Activated gamma-delta T cell treated with Interleukin-2 at 50 U/mL for 16 hours (primary cell): ENCODE measurements around the gene CDHR3.
"Not testable (repeated sequence)": the region's sequence is repeated elsewhere in the genome, so short reads cannot be mapped to it uniquely, and the experiment has no call there.

ENCODE experiments used
- DNase-seq: peaks from one replicate; pipeline ENCODE4 v3.0.0-alpha.2; 2020

CDHR3 gene

GRCh38 chr7:105962353-105962752 lies 711 bp upstream of the CDHR3 start:
- DNase-seq = no peak

GRCh38 chr7:105971845-105972244 lies 8.8 kb downstream of the CDHR3 start:
- DNase-seq = no peak

GRCh38 chr7:105972276-105972675 lies 9.2 kb downstream of the CDHR3 start:
- no peak for DNase-seq

GRCh38 chr7:105974471-105974870 lies 11.4 kb downstream of the CDHR3 start:
- no peak for DNase-seq

GRCh38 chr7:105975770-105976417 lies 12.8 kb downstream of the CDHR3 start:
- DNase-seq = no peak

- no peak for DNase-seq
Measured at GRCh38 chr7:105976868-105977267, 13.8 kb downstream of the CDHR3 start.

- DNase-seq = no peak
Measured at GRCh38 chr7:105978035-105978434, 15.0 kb downstream of the CDHR3 start.

- DNase-seq = no peak
Measured at GRCh38 chr7:105978974-105979373, 15.9 kb downstream of the CDHR3 start.

- DNase-seq = no peak
Measured at GRCh38 chr7:105979405-105979804, 16.3 kb downstream of the CDHR3 start.

GRCh38 chr7:105980645-105981396 lies 17.8 kb downstream of the CDHR3 start:
- DNase-seq = no peak

- DNase-seq = no peak
Measured at GRCh38 chr7:105982388-105982787, 19.3 kb downstream of the CDHR3 start.

- not testable (repeated sequence) for DNase-seq
Measured at GRCh38 chr7:105984808-105985207, 21.7 kb downstream of the CDHR3 start.

- no peak for DNase-seq
Measured at GRCh38 chr7:105985229-105985628, 22.2 kb downstream of the CDHR3 start.

GRCh38 chr7:105985672-105986215 lies 22.7 kb downstream of the CDHR3 start:
- DNase-seq = no peak

- no peak for DNase-seq
Measured at GRCh38 chr7:105987046-105987445, 24.0 kb downstream of the CDHR3 start.

- DNase-seq = no peak
Measured at GRCh38 chr7:105988276-105988675, 25.2 kb downstream of the CDHR3 start.

GRCh38 chr7:105989191-105989590 lies 26.1 kb downstream of the CDHR3 start:
- DNase-seq = no peak

GRCh38 chr7:105989686-105990085 lies 26.6 kb downstream of the CDHR3 start:
- DNase-seq = no peak

GRCh38 chr7:105990141-105990540 lies 27.1 kb downstream of the CDHR3 start:
- DNase-seq = no peak

GRCh38 chr7:105990727-105991453 lies 27.8 kb downstream of the CDHR3 start:
- DNase-seq = no peak

- DNase-seq = no peak
Measured at GRCh38 chr7:105992905-105993304, 29.8 kb downstream of the CDHR3 start.

- DNase-seq = no peak
Measured at GRCh38 chr7:105996860-105997737, 34.0 kb downstream of the CDHR3 start.

GRCh38 chr7:105999256-105999655 lies 36.2 kb downstream of the CDHR3 start:
- no peak for DNase-seq
